ENCODE measurements around the gene STX4.

The STX4 gene

GRCh38 chr16:31002862-31003341, 30.5 kb upstream of the STX4 start:
- TF ChIP-seq, protein P1, sequence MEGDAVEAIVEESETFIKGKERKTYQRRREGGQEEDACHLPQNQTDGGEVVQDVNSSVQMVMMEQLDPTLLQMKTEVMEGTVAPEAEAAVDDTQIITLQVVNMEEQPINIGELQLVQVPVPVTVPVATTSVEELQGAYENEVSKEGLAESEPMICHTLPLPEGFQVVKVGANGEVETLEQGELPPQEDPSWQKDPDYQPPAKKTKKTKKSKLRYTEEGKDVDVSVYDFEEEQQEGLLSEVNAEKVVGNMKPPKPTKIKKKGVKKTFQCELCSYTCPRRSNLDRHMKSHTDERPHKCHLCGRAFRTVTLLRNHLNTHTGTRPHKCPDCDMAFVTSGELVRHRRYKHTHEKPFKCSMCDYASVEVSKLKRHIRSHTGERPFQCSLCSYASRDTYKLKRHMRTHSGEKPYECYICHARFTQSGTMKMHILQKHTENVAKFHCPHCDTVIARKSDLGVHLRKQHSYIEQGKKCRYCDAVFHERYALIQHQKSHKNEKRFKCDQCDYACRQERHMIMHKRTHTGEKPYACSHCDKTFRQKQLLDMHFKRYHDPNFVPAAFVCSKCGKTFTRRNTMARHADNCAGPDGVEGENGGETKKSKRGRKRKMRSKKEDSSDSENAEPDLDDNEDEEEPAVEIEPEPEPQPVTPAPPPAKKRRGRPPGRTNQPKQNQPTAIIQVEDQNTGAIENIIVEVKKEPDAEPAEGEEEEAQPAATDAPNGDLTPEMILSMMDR (IDR thresholded peaks at IDR 0.05; ENCODE audit: unreplicated experiment in 3 of 3) = no peak
- H3K9me3 Mint-ChIP-seq = no peaks in the 10 kb centered on the region
- no peaks in the 10 kb centered on the region for H3K36me3 Mint-ChIP-seq (ENCODE audit: low read depth)
- H3K4me1 Mint-ChIP-seq = peaks cover 40% of the 10 kb centered on the region
- peak overlapping the region in 1 of 3 experiments; percentile 30 for H3K4me3 Mint-ChIP-seq
- H3K27me3 Mint-ChIP-seq (ENCODE audit: low read depth) = peaks cover 6% of the 10 kb centered on the region
- peak overlapping the region; percentile 69 to 90 (median 70) for H3K27ac Mint-ChIP-seq

DNA sequence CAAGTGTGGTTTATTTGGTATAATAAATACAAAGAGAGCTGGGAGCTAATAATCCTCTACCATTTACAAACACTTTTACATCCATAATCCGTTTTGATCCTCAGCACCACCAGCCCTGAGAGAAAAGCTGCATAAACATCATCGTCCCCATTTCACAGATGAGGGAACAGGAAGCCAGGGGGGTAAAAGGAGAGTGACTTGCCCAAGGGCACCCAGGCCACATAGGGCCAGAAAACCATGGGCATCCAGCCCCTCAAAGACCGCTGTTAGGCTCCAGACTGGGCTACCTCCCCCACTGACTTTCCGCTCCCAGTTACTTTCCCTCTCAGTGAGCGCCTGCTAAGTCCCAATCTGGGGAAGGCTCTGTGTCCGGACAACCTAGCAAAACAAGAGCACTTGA, 29.6 kb upstream of the STX4 start:
- H3K36me3 Mint-ChIP-seq (ENCODE audit: low read depth) = no peaks in the 10 kb centered on the region

DNA sequence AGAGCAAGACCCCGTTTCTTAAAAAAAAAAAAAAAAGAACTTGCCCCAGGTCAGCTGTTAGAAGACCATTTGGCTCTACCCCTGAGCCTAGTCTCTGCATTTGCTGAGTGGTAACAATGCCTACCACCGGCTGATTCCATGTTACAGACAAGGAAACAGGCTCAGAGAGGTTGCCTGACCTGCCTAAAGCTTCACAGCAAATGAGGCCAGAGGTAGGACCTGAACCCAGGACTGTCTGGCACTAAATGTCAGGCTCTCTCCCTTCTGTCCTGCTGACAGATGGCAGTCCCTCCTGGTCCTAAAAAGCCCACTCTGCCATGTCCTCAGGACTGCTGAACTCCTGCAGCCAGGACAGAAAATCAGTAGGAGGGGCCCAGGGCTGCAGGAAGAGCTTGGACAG, 28.7 kb upstream of the STX4 start:
- TF ChIP-seq, protein P1 (IDR thresholded peaks at IDR 0.05; ENCODE audit: unreplicated experiment in 3 of 3) = no peak
- Mint-ChIP-seq H3K27ac (no peak overlapping the region), H3K4me3 (no peak overlapping the region), H3K27me3 (ENCODE audit: low read depth) (peaks cover 7% of the 10 kb centered on the region), H3K9me3 (no peaks in the 10 kb centered on the region), H3K4me1 (peaks cover 37% of the 10 kb centered on the region), H3K36me3 (ENCODE audit: low read depth) (no peaks in the 10 kb centered on the region)

More for the DNA sequence above, 29.6 kb upstream of the STX4 start:
- peak overlapping the region in 2 of 3 experiments; percentile 50 to 70 for H3K27ac Mint-ChIP-seq
- TF ChIP-seq, protein P1 (IDR thresholded peaks at IDR 0.05; ENCODE audit: unreplicated experiment in 3 of 3) = no peak
- H3K4me3 Mint-ChIP-seq = peak overlapping the region in 1 of 3 experiments; percentile 2
- H3K27me3 Mint-ChIP-seq (ENCODE audit: low read depth) = peaks cover 6% of the 10 kb centered on the region
- peaks cover 35% of the 10 kb centered on the region for H3K4me1 Mint-ChIP-seq
- H3K9me3 Mint-ChIP-seq = no peaks in the 10 kb centered on the region

DNA sequence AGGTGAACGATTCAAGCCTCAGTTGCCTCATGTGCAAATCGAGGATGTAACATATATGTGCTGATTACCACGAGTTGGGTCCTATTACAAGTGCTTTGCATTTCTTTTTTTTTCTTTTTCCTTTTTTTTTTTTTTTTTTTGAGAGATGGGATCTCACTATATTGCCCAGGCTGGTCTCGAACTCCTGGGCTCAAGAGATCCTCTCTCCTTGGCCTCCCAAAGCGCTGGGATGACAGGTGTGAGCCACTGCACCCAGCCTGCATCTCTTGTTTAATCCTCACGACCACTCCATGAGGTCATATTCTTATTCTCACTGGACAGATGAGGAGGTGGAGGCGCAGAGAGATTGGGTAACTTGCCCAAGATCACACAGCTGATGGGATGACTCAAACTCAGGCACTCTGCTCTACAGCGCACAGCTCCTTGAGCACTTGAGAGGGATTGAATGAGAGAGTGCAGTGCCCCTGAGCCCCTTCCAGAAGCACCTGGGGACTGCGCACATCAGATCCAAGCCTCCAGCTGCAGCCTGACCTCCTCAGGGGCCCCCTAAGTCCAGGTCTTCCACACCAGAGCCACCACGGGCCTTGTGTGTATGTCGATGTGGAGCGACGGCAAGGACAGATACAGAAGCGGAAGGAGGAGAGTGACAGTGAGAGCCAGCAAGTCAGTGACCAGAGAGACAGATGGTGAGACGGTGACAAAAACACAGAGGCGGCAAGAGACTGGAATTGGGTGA, 27.8 kb upstream of the STX4 start:
- TF ChIP-seq, protein P1 (IDR thresholded peaks at IDR 0.05; ENCODE audit: unreplicated experiment in 3 of 3) = no peak
- peak overlapping the region in 2 of 3 experiments; percentile 4 to 41 for H3K27ac Mint-ChIP-seq
- no peaks in the 10 kb centered on the region for H3K36me3 Mint-ChIP-seq (ENCODE audit: low read depth)

GRCh38 chr16:31006086-31006385, 27.3 kb upstream of the STX4 start:
- peak overlapping the region in 2 of 3 experiments; percentile 4 to 41 for H3K27ac Mint-ChIP-seq
- peaks cover 40% of the 10 kb centered on the region for H3K4me1 Mint-ChIP-seq
- H3K9me3 Mint-ChIP-seq = no peaks in the 10 kb centered on the region
- peak overlapping the region in 1 of 3 experiments; percentile 45 for H3K4me3 Mint-ChIP-seq
- H3K27me3 Mint-ChIP-seq (ENCODE audit: low read depth) = peaks cover 14% of the 10 kb centered on the region
- no peaks in the 10 kb centered on the region for H3K36me3 Mint-ChIP-seq (ENCODE audit: low read depth)
- TF ChIP-seq, protein P1 (IDR thresholded peaks at IDR 0.05; ENCODE audit: unreplicated experiment in 3 of 3) = no peak

More for the DNA sequence above, 27.8 kb upstream of the STX4 start:
- H3K4me3 Mint-ChIP-seq = peak overlapping the region in 1 of 3 experiments; percentile 45
- no peaks in the 10 kb centered on the region for H3K9me3 Mint-ChIP-seq
- H3K27me3 Mint-ChIP-seq (ENCODE audit: low read depth) = peaks cover 13% of the 10 kb centered on the region
- peaks cover 40% of the 10 kb centered on the region for H3K4me1 Mint-ChIP-seq

- H3K4me3 Mint-ChIP-seq = peak overlapping the region in 2 of 3 experiments; percentile 17 to 47
These were observed 26.8 kb upstream of the STX4 start for GRCh38 chr16:31006589-31006988.

More at GRCh38 chr16:31006589-31006988, 26.8 kb upstream of the STX4 start:
- TF ChIP-seq, protein P1 (IDR thresholded peaks at IDR 0.05; ENCODE audit: unreplicated experiment in 3 of 3) = no peak
- no peaks in the 10 kb centered on the region for H3K9me3 Mint-ChIP-seq
- H3K36me3 Mint-ChIP-seq (ENCODE audit: low read depth) = no peaks in the 10 kb centered on the region
- peaks cover 40% of the 10 kb centered on the region for H3K4me1 Mint-ChIP-seq
- H3K27ac Mint-ChIP-seq = peak overlapping the region in 2 of 3 experiments; percentile 4
- H3K27me3 Mint-ChIP-seq (ENCODE audit: low read depth) = peaks cover 20% of the 10 kb centered on the region
